H1 (cell line): Measurements from ENCODE around the gene MARCHF2. TPM values are rescaled to one million over a fixed set of nuclear protein-coding genes. Genes with fewer than 3 reads are reported as not detected.

Experiments used
- CTCF ChIA-PET: fragments of 300-600 bp; sonication (Branson Sonifier 250); formaldehyde crosslinking; loops from one replicate; lab custom pipeline; 2021; ENCODE audit not compliant: partially characterized antibody; lab: Charles Lee
- POLR2A ChIA-PET: fragments of 300-600 bp; sonication (Branson Sonifier 250); formaldehyde crosslinking; loops from one replicate; lab custom pipeline; 2021; ENCODE audit warnings: inconsistent platforms; ENCODE audit not compliant: partially characterized antibody; lab: Charles Lee
- DNase-seq, 2 experiments: peaks; one replicate each; pipeline versions ENCODE4 v3.0.0 to v3.0.0-alpha.2; 2010 to 2022; ENCODE audit warnings: low spot score in 2 of 2, low read depth in 1 of 2, mixed read lengths in 1 of 2
- FAIRE-seq: peaks from 2 replicates; lab custom pipeline; 2011; peaks lifted over from hg19 to GRCh38; lab: Jason Lieb, UNC
- H2AFZ ChIP-seq: 2 replicates; pipeline ENCODE4 v1.8.1; 2012; ENCODE audit warnings: low read length, inconsistent platforms
- H2AK5ac ChIP-seq: 2 replicates; pipeline ENCODE4 v1.6.1; 2013; ENCODE audit warnings: low read depth, low read length
- H2BK120ac ChIP-seq: replicated peaks from 2 replicates; pipeline ENCODE3; 2013; ENCODE audit warnings: low read depth, low read length, inconsistent platforms
- H2BK12ac ChIP-seq: 2 replicates; pipeline ENCODE4 v1.6.1; 2013; ENCODE audit warnings: low read depth, low read length
- H2BK15ac ChIP-seq: 2 replicates; pipeline ENCODE4 v1.6.1; 2013; ENCODE audit warnings: low read length
- H2BK20ac ChIP-seq: 2 replicates; pipeline ENCODE4 v1.6.1; 2013; ENCODE audit warnings: low read length
- H2BK5ac ChIP-seq: 2 replicates; pipeline ENCODE4 v1.6.1; 2013; ENCODE audit warnings: low read depth, low read length
- H3K14ac ChIP-seq: 2 replicates; pipeline ENCODE4 v1.6.1; 2013; ENCODE audit warnings: inconsistent platforms; ENCODE audit not compliant: insufficient read length
- H3K18ac ChIP-seq: 2 replicates; pipeline ENCODE4 v1.6.1; 2013; ENCODE audit warnings: low read length; ENCODE audit errors: extremely low read depth
- H3K23ac ChIP-seq: 2 replicates; pipeline ENCODE4 v1.6.1; 2013; ENCODE audit warnings: inconsistent platforms; ENCODE audit not compliant: insufficient read length
- H3K23me2 ChIP-seq: 2 replicates; pipeline ENCODE4 v1.6.1; 2013; ENCODE audit warnings: low read depth, low read length
- H3K27ac ChIP-seq: 2 replicates; pipeline ENCODE4 v1.6.1; 2011; ENCODE audit warnings: low read depth, low read length, inconsistent platforms
- H3K27me3 ChIP-seq, 4 experiments: replicated peaks in 1 of 4; 1 replicate in 1 of 4; 2 replicates in 3 of 4; pipeline versions ENCODE4 v1.6.1 to v1.8.1; 2011 to 2013; ENCODE audit warnings: low read length in 3 of 4, mild to moderate bottlenecking in 3 of 4, inconsistent platforms in 2 of 4, mixed read lengths in 2 of 4, moderate library complexity in 1 of 4; ENCODE audit not compliant: control insufficient read depth in 3 of 4, insufficient read depth in 3 of 4; ENCODE audit errors: extremely low read depth in 1 of 4
- H3K36me3 ChIP-seq, 4 experiments: 2 replicates each; pipeline versions ENCODE4 v1.6.1 to v1.8.1; 2011 to 2013; ENCODE audit warnings: mild to moderate bottlenecking in 4 of 4, low read length in 3 of 4, moderate library complexity in 2 of 4, control low read depth in 1 of 4, inconsistent platforms in 1 of 4; ENCODE audit not compliant: insufficient read depth in 4 of 4, control insufficient read depth in 2 of 4
- H3K4ac ChIP-seq: replicated peaks from 2 replicates; pipeline ENCODE3; 2013; ENCODE audit warnings: low read length, low read depth, mixed read lengths, inconsistent platforms; ENCODE audit not compliant: insufficient read length
- H3K4me1 ChIP-seq, 4 experiments: replicated peaks in 1 of 4; 1 replicate in 1 of 4; 2 replicates in 3 of 4; pipeline versions ENCODE4 v1.6.1 to v1.8.1; 2011 to 2013; ENCODE audit warnings: low read length in 3 of 4, inconsistent platforms in 2 of 4, mixed read lengths in 1 of 4; ENCODE audit not compliant: insufficient read depth in 4 of 4, control insufficient read depth in 3 of 4
- H3K4me2 ChIP-seq, 2 experiments: 2 replicates each; pipeline versions ENCODE4 v1.6.1 to v1.8.1; 2011 to 2013; ENCODE audit warnings: low read depth in 2 of 2, low read length in 2 of 2, control low read depth in 1 of 2, inconsistent platforms in 1 of 2, mild to moderate bottlenecking in 1 of 2; ENCODE audit not compliant: insufficient read depth in 1 of 2
- H3K4me3 ChIP-seq, 4 experiments: fragments of 200-600, 300-600 bp in 1 of 4; sonication (generic), shearing (Covaris generic), sonication (Bioruptor Twin) in 1 of 4; 2 replicates each; pipeline versions ENCODE4 v1.5.1 to v1.8.1; 2011 to 2016; ENCODE audit warnings: low read length in 4 of 4, low read depth in 3 of 4, control low read depth in 2 of 4, inconsistent platforms in 2 of 4, mild to moderate bottlenecking in 2 of 4, mixed read lengths in 1 of 4, moderate library complexity in 1 of 4; ENCODE audit not compliant: insufficient read depth in 2 of 4; ENCODE audit errors: extremely low read depth in 1 of 4
- H3K56ac ChIP-seq: replicated peaks from 2 replicates; pipeline ENCODE3; 2013; ENCODE audit warnings: low read depth, mild to moderate bottlenecking, mixed read lengths, low read length, inconsistent platforms; ENCODE audit not compliant: insufficient read length
- H3K79me1 ChIP-seq: 2 replicates; pipeline ENCODE4 v1.6.1; 2013; ENCODE audit warnings: low read depth, low read length, control low read depth
- H3K79me2 ChIP-seq, 2 experiments: 2 replicates each; pipeline versions ENCODE4 v1.6.1 to v1.8.1; 2012 to 2013; ENCODE audit warnings: low read length in 2 of 2, mild to moderate bottlenecking in 2 of 2, inconsistent platforms in 1 of 2; ENCODE audit not compliant: insufficient read depth in 2 of 2, control insufficient read depth in 1 of 2
- H3K9ac ChIP-seq, 4 experiments: replicated peaks in 1 of 4; 1 replicate in 1 of 4; 2 replicates in 3 of 4; pipeline versions ENCODE4 v1.6.1 to v1.8.1; 2011 to 2013; ENCODE audit warnings: low read depth in 3 of 4, low read length in 3 of 4, control low read depth in 2 of 4, mild to moderate bottlenecking in 2 of 4, moderate library complexity in 2 of 4, inconsistent platforms in 1 of 4; ENCODE audit errors: extremely low read depth in 1 of 4
- H3K9me3 ChIP-seq, 2 experiments: 2 replicates each; pipeline versions ENCODE4 v1.6.1 to v1.8.1; 2012 to 2013; ENCODE audit warnings: mild to moderate bottlenecking in 2 of 2, moderate library complexity in 2 of 2, control low read depth in 1 of 2, inconsistent platforms in 1 of 2, low read depth in 1 of 2, low read length in 1 of 2, mixed read lengths in 1 of 2; ENCODE audit not compliant: insufficient read depth in 2 of 2
- H4K20me1 ChIP-seq, 2 experiments: replicated peaks in 1 of 2; 2 replicates each; pipeline versions ENCODE3 to v1.8.1; 2011 to 2013; ENCODE audit warnings: inconsistent platforms in 2 of 2, low read length in 2 of 2, mild to moderate bottlenecking in 1 of 2; ENCODE audit not compliant: insufficient read depth in 2 of 2, control insufficient read depth in 1 of 2
- H4K5ac ChIP-seq: 2 replicates; pipeline ENCODE4 v1.6.1; 2013; ENCODE audit warnings: low read length, low read depth, mixed read lengths, inconsistent platforms; ENCODE audit not compliant: insufficient read length
- H4K8ac ChIP-seq: 2 replicates; pipeline ENCODE4 v1.8.0; 2013; ENCODE audit warnings: mild to moderate bottlenecking, moderate library complexity, low read length, inconsistent platforms; ENCODE audit not compliant: insufficient read depth; ENCODE audit errors: extremely low read depth
- H4K91ac ChIP-seq: replicated peaks from 2 replicates; pipeline ENCODE3; 2013; ENCODE audit warnings: low read length, mixed read lengths, inconsistent platforms; ENCODE audit not compliant: insufficient read length
- BRCA1 ChIP-seq: IDR thresholded peaks from 2 replicates; pipeline ENCODE4 v1.6.1; 2012; ENCODE audit warnings: low read depth, low read length, improper control_type of control experiment
- CREB1 ChIP-seq: IDR thresholded peaks from 2 replicates; pipeline ENCODE4 v1.6.1; 2012; ENCODE audit warnings: inconsistent platforms
- GABPA ChIP-seq: IDR thresholded peaks from 2 replicates; pipeline ENCODE4 v1.6.1; 2011; ENCODE audit warnings: mild to moderate bottlenecking, low read length, moderate library complexity, borderline replicate concordance; ENCODE audit not compliant: insufficient read depth
- HDAC2 ChIP-seq, 2 experiments: fragments of 300-600 bp in 1 of 2; sonication (generic) in 1 of 2; IDR thresholded peaks; 2 replicates each; pipeline ENCODE4 v1.6.1; 2011 to 2012; ENCODE audit warnings: low read depth in 2 of 2, low read length in 2 of 2, mild to moderate bottlenecking in 2 of 2, moderate library complexity in 2 of 2, borderline replicate concordance in 1 of 2, inconsistent platforms in 1 of 2
- POU5F1 ChIP-seq: IDR thresholded peaks from 2 replicates; pipeline ENCODE4 v1.6.1; 2011; ENCODE audit warnings: low read depth, mild to moderate bottlenecking, low read length, moderate library complexity
- RAD21 ChIP-seq, 2 experiments: IDR thresholded peaks in 1 of 2; conservative IDR thresholded peaks in 1 of 2; 2 replicates each; pipeline ENCODE4 v1.6.1; 2011; ENCODE audit warnings: low read depth in 2 of 2, low read length in 2 of 2, improper control_type of control experiment in 1 of 2, inconsistent platforms in 1 of 2, mild to moderate bottlenecking in 1 of 2, moderate library complexity in 1 of 2
- SP1 ChIP-seq: IDR thresholded peaks from 2 replicates; pipeline ENCODE4 v1.6.1; 2011; ENCODE audit warnings: low read depth, low read length
- TAF1 ChIP-seq: IDR thresholded peaks from 2 replicates; pipeline ENCODE4 v1.6.1; 2011; ENCODE audit warnings: mild to moderate bottlenecking, low read depth, low read length
- YY1 ChIP-seq: IDR thresholded peaks from 2 replicates; pipeline ENCODE4 v1.6.1; 2011; ENCODE audit warnings: low read depth, mild to moderate bottlenecking, low read length
- WGBS, 2 experiments: shearing (Covaris generic) in 1 of 2; methylation state at CpG; one replicate each; pipeline versions ENCODE4 v1.1.6 to v1.1.7; 2013 to 2015; ENCODE audit warnings: low lambda C conversion rate in 2 of 2, mixed read lengths in 2 of 2, inconsistent platforms in 1 of 2, low coverage in 1 of 2, missing lambda C conversion rate in 1 of 2; ENCODE audit not compliant: insufficient replicate concordance in 2 of 2, insufficient coverage in 1 of 2, insufficient read length in 1 of 2; ENCODE audit errors: extremely low coverage in 1 of 2, missing lambda C conversion rate in 1 of 2; 5-methylcytosine and 5-hydroxymethylcytosine counted together
- polyA plus RNA-seq, 7 experiments: library from polyadenylated mRNA; depleted of rRNA in 3 of 7; stranded (reverse) in 5 of 7; unstranded in 2 of 7; fragments of >200 nt in 5 of 7; fragments of 200-250 nt in 2 of 7; gene quantifications; 1 replicate in 5 of 7; 2 replicates in 1 of 7; 4 replicates in 1 of 7; pipeline versions ENCODE4 v1.2.1 to v1.2.3, GENCODE V29; 2011 to 2013; ENCODE audit warnings: missing spikeins in 2 of 7, mixed read lengths in 2 of 7
- total RNA-seq: library from RNA; stranded (reverse); fragmentation: NEBNext Ultra II Directional; extraction: Animal tissue kit (Norgen Biotek cat#: 25700); gene quantifications from 2 replicates; pipeline ENCODE4 v1.2.1, GENCODE V29; 2021
- TF ChIP-seq, protein P1 (sequence below), 3 experiments: IDR thresholded peaks; 1 replicate in 2 of 3; 2 replicates in 1 of 3; pipeline versions ENCODE4 v1.5.1 to v1.6.1; 2011; ENCODE audit warnings: low read length in 3 of 3, mild to moderate bottlenecking in 3 of 3, inconsistent platforms in 2 of 3, low read depth in 1 of 3, moderate library complexity in 1 of 3; ENCODE audit not compliant: insufficient read depth in 1 of 3; ENCODE audit errors: control extremely low read depth in 1 of 3

The MARCHF2 gene
- total and polyA plus RNA-seq, 2 of the 8 experiments (the other 6 are each of a cell fraction or from before 2014, with no cell fraction given): 18.5 to 46.2 TPM

DNA sequence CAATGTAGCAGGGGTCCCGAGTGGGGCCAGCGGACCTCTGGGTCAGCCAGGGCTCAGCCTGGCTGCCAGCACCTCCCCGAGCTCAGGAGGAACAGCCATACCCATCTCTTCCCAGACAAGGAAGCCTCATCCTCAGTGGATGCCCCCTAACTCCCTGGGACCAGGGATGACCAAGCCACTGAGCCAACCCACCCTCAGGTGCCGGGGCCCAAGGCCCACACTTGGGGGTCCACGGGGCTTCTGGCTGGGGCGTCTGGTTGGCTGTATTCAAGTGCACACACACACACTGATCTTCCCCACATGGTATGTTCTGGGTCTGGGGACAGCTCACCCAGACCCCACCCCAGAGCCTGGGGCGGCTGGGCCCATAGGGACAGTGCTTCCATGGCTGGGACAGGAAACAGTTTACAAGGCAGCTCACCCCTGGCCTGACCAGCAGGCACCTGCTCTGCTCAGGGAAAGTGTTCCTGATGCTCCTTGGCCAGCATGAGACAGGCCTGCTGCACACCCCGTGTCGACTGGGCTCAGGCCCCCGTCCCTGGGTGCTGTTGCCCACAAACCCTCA is 15.3 kb upstream of the MARCHF2 start:
- Histone ChIP-seq H3K9ac (0 out of 7 replicates have a peak overlapping the region, but pooled peaks of 1 of the 4 experiments have one; percentile 22), H2AFZ (no peak overlapping the region), H2BK15ac (no peak overlapping the region), H3K9me3 (no peaks in the 10 kb centered on the region), H3K56ac (no peak overlapping the region), H2BK12ac (no peak overlapping the region), H4K5ac (no peak overlapping the region), H2AK5ac (no peak overlapping the region), H3K27me3 (no peaks in the 10 kb centered on the region), H4K91ac (no peak overlapping the region), H3K23me2 (no peaks in the 10 kb centered on the region), H3K27ac (no peak overlapping the region), H3K18ac (no peak overlapping the region), H4K20me1 (peaks cover 5 to 35% of the 10 kb centered on the region in 2 experiments), H3K79me1 (peaks cover 28% of the 10 kb centered on the region), H3K4me2 (no peak overlapping the region), H2BK20ac (no peak overlapping the region), H3K36me3 (peaks cover 0 to 7% (median 3%) of the 10 kb centered on the region in 4 experiments; a peak in 5 of 8 replicates), H3K14ac (no peak overlapping the region), H3K23ac (no peak overlapping the region), H3K4me3 (no peak overlapping the region), H2BK120ac (no peak overlapping the region), H2BK5ac (no peak overlapping the region; the same call in 1 of the 2 replicates), H3K4ac (no peak overlapping the region), H4K8ac (peak overlapping the region; percentile 38; the same call in 1 of the 2 replicates), H3K4me1 (no peaks in the 10 kb centered on the region; a peak in 3 of 7 replicates), H3K79me2 (peaks cover 0 to 56% of the 10 kb centered on the region in 2 experiments; a peak in 3 of 4 replicates)
- DNase-seq (no peak), FAIRE-seq (no peak)
- POLR2A ChIA-PET: interaction anchor here (0.7 to 1.8 kb wide), 11 partner anchors 8 to 93 kb away, joined by 3 to 6 read pairs (median 3); partner anchors contain the start of gene RAB11B
- WGBS, 2 experiments: 85% methylated on average over 10 of the region's 10 CpGs; no CpG with 5 or more reads in 1 of the 2 experiments
- CTCF ChIA-PET: interaction anchor here (0.6 to 2.9 kb wide), 18 partner anchors 11 to 1242 kb away, joined by 3 to 39 read pairs (median 3); no protein-coding TSS in a partner anchor
- TF ChIP-seq HDAC2 (IDR thresholded peaks at IDR 0.05; ENCODE audit: borderline replicate concordance in 1 of 2, low read depth in 2 of 2, low read length in 2 of 2) (no peak), CREB1 (no peak), RAD21 (IDR thresholded peaks at IDR 0.05 in 1 of 2, conservative IDR thresholded peaks at IDR 0.05 in 1 of 2; ENCODE audit: low read depth in 2 of 2, low read length in 2 of 2) (no peak), BRCA1 (no peak), POU5F1 (no peak), SP1 (no peak), TAF1 (no peak), GABPA (no peak), YY1 (no peak)
- TF ChIP-seq, protein P1, sequence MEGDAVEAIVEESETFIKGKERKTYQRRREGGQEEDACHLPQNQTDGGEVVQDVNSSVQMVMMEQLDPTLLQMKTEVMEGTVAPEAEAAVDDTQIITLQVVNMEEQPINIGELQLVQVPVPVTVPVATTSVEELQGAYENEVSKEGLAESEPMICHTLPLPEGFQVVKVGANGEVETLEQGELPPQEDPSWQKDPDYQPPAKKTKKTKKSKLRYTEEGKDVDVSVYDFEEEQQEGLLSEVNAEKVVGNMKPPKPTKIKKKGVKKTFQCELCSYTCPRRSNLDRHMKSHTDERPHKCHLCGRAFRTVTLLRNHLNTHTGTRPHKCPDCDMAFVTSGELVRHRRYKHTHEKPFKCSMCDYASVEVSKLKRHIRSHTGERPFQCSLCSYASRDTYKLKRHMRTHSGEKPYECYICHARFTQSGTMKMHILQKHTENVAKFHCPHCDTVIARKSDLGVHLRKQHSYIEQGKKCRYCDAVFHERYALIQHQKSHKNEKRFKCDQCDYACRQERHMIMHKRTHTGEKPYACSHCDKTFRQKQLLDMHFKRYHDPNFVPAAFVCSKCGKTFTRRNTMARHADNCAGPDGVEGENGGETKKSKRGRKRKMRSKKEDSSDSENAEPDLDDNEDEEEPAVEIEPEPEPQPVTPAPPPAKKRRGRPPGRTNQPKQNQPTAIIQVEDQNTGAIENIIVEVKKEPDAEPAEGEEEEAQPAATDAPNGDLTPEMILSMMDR (IDR thresholded peaks at IDR 0.05; ENCODE audit: control extremely low read depth in 1 of 3, insufficient read depth in 1 of 3, low read depth in 1 of 3, low read length in 3 of 3): no peak
